Activated T-cell treated with anti-CD3 and anti-CD28 coated beads, Interleukin-2, amount 50 U/mL, for 4 hours (primary cell): Measurements from ENCODE around the gene METTL22. TPM values are rescaled to one million over a fixed set of nuclear protein-coding genes. Genes with fewer than 3 reads are reported as not detected.
A peak's percentile ranks its signal among the peaks of the same experiment; 100 is the strongest.

Source experiments
- ATAC-seq, 2 donors: fragments of 200-7000 bp; cut with Tn5 transposase; one replicate each; pipeline ENCODE4 v1.10.0; 2021
- DNase-seq: peaks from one replicate; pipeline ENCODE4 v3.0.0-alpha.2; 2020
- H3K27me3 Mint-ChIP-seq: one replicate; pipeline ENCODE4 v1.8.0; 2021; ENCODE audit warnings: low read depth, mixed read lengths
- H3K36me3 Mint-ChIP-seq: one replicate; pipeline ENCODE4 v1.8.0; 2022; ENCODE audit warnings: mixed read lengths; ENCODE audit not compliant: insufficient read depth
- H3K4me1 Mint-ChIP-seq: one replicate; pipeline ENCODE4 v1.8.0; 2021; ENCODE audit warnings: low read depth, mixed read lengths
- H3K4me3 Mint-ChIP-seq: one replicate; pipeline ENCODE4 v1.8.0; 2021; ENCODE audit warnings: mild to moderate bottlenecking, moderate library complexity, mixed read lengths
- H3K9me3 Mint-ChIP-seq: one replicate; pipeline ENCODE4 v1.8.0; 2021; ENCODE audit warnings: mixed read lengths
- total RNA-seq, 3 donors: library from RNA; stranded (reverse); gene quantifications; one replicate each; pipeline ENCODE4 v1.2.1, GENCODE V29; 2021

Gene METTL22
- total RNA-seq, 3 donors from 2014 or later = 18.7 to 20.0 (median 19.1) TPM

DNA sequence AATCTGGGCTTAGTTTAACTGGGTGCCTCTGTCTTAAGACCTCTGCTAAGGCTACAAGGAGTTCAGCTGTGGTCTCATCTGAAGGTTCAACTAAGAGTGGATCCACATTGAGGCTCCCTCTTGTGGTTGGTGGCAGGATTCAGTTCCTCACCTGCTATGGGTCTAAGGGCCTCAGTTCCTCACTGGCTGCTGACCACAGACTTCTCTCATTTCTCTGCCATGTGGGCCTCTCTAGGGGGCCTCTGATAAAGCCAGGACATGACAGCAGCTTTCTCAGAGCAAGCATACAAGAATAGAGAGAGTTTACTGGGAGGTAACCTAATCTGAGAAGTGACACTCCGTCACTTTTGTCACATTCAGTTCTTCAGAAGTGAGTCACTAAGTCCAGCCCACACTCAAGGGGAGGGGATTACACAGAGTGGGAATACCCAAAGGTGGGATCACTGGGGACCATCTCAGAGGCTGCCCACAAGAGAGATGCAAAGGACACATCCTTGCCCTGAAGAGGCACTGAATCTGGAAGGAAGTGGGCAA is 33.8 kb downstream of the METTL22 start:
- peak; percentile 79 to 82 for ATAC-seq
- Mint-ChIP-seq H3K9me3 (no peaks in the 10 kb centered on the region), H3K4me3 (no peak overlapping the region), H3K36me3 (no peaks in the 10 kb centered on the region), H3K4me1 (peaks cover 6% of the 10 kb centered on the region), H3K27me3 (no peaks in the 10 kb centered on the region)
- no peak for DNase-seq

- DNase-seq = no peak
- no peak for ATAC-seq
- peaks cover 6% of the 10 kb centered on the region for H3K4me1 Mint-ChIP-seq
- no peaks in the 10 kb centered on the region for H3K9me3 Mint-ChIP-seq
- no peaks in the 10 kb centered on the region for H3K36me3 Mint-ChIP-seq
- no peaks in the 10 kb centered on the region for H3K27me3 Mint-ChIP-seq
- no peak overlapping the region for H3K4me3 Mint-ChIP-seq
Measured at GRCh38 chr16:8656376-8656775, 34.9 kb downstream of the METTL22 start.

DNA sequence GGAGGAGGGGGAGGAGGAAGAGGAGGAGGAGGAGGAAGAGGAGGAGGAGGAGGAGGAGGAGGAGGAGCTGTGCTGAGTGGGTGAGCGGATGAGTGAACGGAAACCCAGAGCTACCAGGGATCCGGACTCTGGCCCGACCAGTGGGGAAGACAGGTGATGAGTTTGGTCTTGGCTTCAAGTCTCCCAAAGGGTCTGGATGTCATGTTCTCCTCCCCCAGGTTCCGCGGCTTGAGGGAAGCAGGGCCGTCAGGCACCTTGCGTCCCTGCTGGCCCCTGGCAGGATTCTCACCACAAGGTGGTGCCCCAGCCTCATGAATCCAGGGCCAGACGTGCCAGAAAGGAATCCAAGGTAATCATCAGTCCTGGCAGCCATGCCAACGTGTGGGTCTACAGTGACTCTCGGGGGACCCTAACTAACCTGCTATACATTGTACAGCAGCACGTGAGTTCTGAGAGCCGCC is 39.4 kb downstream of the METTL22 start:
- H3K4me3 Mint-ChIP-seq = no peak overlapping the region
- ATAC-seq (peak; percentile 48 to 62), DNase-seq (peak; percentile 36)
- peaks cover 4% of the 10 kb centered on the region for H3K36me3 Mint-ChIP-seq
- H3K4me1 Mint-ChIP-seq = no peaks in the 10 kb centered on the region
- no peaks in the 10 kb centered on the region for H3K27me3 Mint-ChIP-seq
- no peaks in the 10 kb centered on the region for H3K9me3 Mint-ChIP-seq

DNA sequence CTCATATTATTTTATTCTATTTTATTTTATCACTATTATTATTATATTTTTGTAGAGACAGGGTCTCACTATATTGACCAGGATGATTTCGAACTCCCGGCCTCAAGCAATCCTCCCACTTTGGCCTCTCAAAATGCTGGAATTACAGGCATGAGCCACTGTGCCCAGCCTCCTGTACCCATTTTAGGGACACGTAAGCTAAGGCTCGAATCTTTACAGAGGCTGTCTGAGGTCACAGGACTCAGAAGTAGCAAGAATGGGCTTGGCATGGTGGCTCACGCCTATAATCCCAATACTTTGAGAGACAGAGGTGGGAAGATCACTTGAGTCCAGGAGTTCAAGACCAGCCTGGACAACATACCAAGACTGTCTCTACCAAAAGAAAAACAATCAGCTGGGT is 40.2 kb downstream of the METTL22 start:
- ATAC-seq = no peak
- H3K27me3 Mint-ChIP-seq = no peaks in the 10 kb centered on the region
- peaks cover 4% of the 10 kb centered on the region for H3K36me3 Mint-ChIP-seq
- H3K4me1 Mint-ChIP-seq = no peaks in the 10 kb centered on the region
- DNase-seq = no peak
- no peaks in the 10 kb centered on the region for H3K9me3 Mint-ChIP-seq
- no peak overlapping the region for H3K4me3 Mint-ChIP-seq

- Mint-ChIP-seq H3K9me3 (no peaks in the 10 kb centered on the region), H3K4me3 (no peak overlapping the region), H3K36me3 (peaks cover 10% of the 10 kb centered on the region), H3K27me3 (no peaks in the 10 kb centered on the region), H3K4me1 (no peaks in the 10 kb centered on the region)
- DNase-seq (no peak), ATAC-seq (no peak)
Measured at GRCh38 chr16:8663192-8664089, 41.9 kb downstream of the METTL22 start.

DNA sequence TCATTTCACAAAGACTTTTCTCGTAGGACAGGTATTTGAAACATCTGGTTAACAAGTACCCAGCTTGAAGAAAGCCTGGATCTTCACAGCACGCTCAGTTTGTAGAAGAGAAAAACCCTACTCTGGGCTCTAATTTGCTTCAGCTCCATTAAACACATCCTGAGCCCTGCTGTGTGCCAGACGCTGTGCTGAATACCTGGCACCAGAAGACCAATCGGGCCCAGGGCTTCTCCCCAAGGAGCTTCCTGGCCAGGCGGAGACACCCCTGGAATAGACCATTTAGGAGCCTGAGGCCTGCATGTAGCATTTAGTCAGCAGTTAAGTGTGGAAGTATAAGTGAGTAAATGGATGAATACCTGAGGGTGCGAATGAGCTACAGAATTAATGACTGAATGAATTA is 44.0 kb downstream of the METTL22 start:
- peaks cover 10% of the 10 kb centered on the region for H3K36me3 Mint-ChIP-seq
- H3K4me1 Mint-ChIP-seq = no peaks in the 10 kb centered on the region
- no peaks in the 10 kb centered on the region for H3K9me3 Mint-ChIP-seq
- ATAC-seq (no peak), DNase-seq (no peak)
- no peaks in the 10 kb centered on the region for H3K27me3 Mint-ChIP-seq
- no peak overlapping the region for H3K4me3 Mint-ChIP-seq

DNA sequence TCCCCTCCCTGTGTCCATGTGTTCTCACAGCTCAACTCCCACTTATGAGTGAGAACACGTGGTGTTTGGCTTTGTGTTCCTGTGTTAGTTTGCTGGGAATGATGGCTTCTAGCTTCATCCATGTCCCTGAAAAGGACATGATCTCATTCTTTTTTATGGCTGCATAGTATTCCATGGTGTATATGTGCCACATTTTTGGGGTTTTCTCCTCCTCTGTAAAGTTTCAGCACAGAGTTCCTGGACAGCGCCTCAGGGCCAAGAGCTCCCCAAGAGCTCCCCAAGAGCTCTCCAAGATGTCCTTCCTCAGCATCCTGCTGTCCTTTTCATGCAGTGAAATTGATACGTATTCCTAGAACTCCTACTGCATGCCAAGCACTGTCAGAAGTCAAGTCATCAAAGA is 46.0 kb downstream of the METTL22 start:
- no peaks in the 10 kb centered on the region for H3K4me1 Mint-ChIP-seq
- peaks cover 10% of the 10 kb centered on the region for H3K36me3 Mint-ChIP-seq
- DNase-seq (no peak), ATAC-seq (no peak)
- H3K9me3 Mint-ChIP-seq = no peaks in the 10 kb centered on the region
- no peak overlapping the region for H3K4me3 Mint-ChIP-seq
- H3K27me3 Mint-ChIP-seq = no peaks in the 10 kb centered on the region

DNA sequence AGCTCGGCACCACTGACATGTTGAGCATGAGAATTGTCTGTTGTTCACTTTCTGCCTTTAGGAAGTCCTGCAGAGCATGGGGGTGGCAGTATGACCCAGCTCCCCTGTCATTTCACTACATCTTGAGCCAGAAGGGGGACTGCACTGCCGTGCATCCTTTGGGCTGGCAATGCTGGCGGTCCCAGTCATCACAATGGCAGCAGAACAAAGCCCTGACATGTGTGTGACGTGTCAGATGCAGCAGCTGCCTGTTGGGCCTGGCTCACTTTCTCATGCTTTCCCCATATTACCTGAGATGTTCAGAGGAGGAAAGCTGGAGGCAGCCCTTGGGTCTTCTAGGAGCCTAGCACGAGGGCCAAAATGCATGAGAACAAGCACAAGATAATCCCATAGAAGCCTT is 46.6 kb downstream of the METTL22 start:
- no peaks in the 10 kb centered on the region for H3K27me3 Mint-ChIP-seq
- H3K4me3 Mint-ChIP-seq = no peak overlapping the region
- DNase-seq (no peak), ATAC-seq (no peak)
- H3K9me3 Mint-ChIP-seq = no peaks in the 10 kb centered on the region
- H3K36me3 Mint-ChIP-seq = peaks cover 10% of the 10 kb centered on the region
- H3K4me1 Mint-ChIP-seq = no peaks in the 10 kb centered on the region

DNA sequence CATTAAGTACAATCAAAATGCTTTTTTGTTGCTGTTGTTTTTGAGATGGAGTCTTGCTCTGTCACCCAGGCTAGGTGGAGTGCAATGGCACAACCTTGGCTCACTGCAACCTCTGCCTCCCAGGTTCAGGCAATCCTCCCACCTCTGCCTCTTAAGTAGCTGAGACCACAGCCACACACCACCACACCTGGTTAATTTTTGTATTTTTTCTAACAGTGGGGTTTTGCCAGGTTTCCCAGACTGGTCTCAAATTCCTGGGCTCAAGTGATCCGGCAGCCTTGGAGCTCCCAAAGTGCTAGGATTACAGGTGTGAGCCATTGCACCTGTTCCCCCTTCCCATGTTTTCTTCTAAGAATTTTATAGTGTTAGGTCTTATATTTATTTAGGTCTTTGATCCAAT is 48.0 kb downstream of the METTL22 start:
- DNase-seq (no peak), ATAC-seq (no peak)
- no peak overlapping the region for H3K4me3 Mint-ChIP-seq
- no peaks in the 10 kb centered on the region for H3K9me3 Mint-ChIP-seq
- peaks cover 10% of the 10 kb centered on the region for H3K36me3 Mint-ChIP-seq
- no peaks in the 10 kb centered on the region for H3K27me3 Mint-ChIP-seq
- H3K4me1 Mint-ChIP-seq = peaks cover 4% of the 10 kb centered on the region

GRCh38 chr16:8670014-8670560 is 48.6 kb downstream of the METTL22 start:
- peaks cover 10% of the 10 kb centered on the region for H3K36me3 Mint-ChIP-seq
- no peak for DNase-seq

GRCh38 chr16:8673611-8674412 is 52.3 kb downstream of the METTL22 start:
- Mint-ChIP-seq H3K27me3 (no peaks in the 10 kb centered on the region), H3K4me1 (peaks cover 17% of the 10 kb centered on the region), H3K9me3 (no peaks in the 10 kb centered on the region), H3K4me3 (peak overlapping the region; percentile 78), H3K36me3 (no peaks in the 10 kb centered on the region)
- no peak for DNase-seq
- ATAC-seq = no peak

More at GRCh38 chr16:8670014-8670560, 48.6 kb downstream of the METTL22 start:
- H3K4me3 Mint-ChIP-seq = no peak overlapping the region
- no peak for ATAC-seq
- peaks cover 7% of the 10 kb centered on the region for H3K4me1 Mint-ChIP-seq
- no peaks in the 10 kb centered on the region for H3K9me3 Mint-ChIP-seq
- H3K27me3 Mint-ChIP-seq = no peaks in the 10 kb centered on the region

- H3K9me3 Mint-ChIP-seq = peaks cover 2% of the 10 kb centered on the region
- ATAC-seq = peak; percentile 96 to 98
- DNase-seq = peak; percentile 77
- H3K4me1 Mint-ChIP-seq = peaks cover 17% of the 10 kb centered on the region
- peak within 1 kb of the TSS; percentile 93 for H3K4me3 Mint-ChIP-seq
- H3K36me3 Mint-ChIP-seq = peaks cover 1% of the 10 kb centered on the region
- no peaks in the 10 kb centered on the region for H3K27me3 Mint-ChIP-seq
Measured at GRCh38 chr16:8674413-8675022, 53.0 kb downstream of the METTL22 start, which contains the start of gene ABAT. ABAT (plus strand) TSS chr16:8674617; CDS start chr16:8735740, 61,123 bp downstream.

DNA sequence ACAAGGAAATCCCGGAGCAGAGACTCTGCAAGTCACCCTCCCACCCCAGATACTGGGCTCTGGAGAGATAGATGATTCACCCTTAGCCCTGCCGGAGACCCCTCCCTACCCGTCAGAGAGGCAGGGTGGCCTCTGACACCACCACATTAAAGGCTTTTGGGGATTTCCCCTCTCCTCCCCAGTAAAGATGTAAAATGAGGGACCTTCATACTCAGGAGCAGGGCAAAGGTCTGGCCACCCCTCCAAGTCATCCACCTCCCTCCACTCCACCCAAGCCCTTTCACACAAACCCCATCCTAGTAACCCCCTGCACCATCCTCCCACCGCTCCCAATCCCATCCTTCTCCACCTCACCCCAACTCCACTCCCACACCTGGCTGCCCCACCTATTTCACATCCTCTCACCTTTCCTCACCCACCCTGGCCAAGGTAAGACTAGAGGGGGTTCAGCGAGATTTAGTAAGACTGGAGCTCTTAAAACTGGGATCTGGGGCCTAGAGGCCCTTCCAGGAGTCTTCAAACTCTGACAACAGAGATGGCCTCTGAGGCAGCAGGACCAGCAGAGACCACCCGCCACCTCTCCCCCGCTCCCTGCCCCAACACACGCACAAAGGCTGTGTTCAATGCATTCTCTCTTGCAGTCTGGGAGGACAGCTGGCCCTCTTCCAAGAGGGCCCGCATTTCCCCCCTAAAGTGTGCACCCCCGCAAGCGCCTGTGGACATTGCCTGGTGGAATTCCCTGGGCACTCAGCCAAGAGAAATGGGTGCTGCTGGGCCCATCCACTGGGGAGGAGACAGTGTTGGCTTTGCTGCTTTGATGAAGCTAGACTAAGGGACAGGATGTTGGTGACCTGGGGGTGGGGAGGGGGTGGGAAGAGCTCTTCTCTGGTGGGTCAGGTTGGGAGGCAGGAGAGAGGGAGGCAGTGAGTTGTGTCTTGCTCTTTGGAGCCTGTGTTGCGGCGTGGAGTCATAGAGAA is 54.0 kb downstream of the METTL22 start:
- H3K4me3 Mint-ChIP-seq = peak overlapping the region; percentile 93
- no peaks in the 10 kb centered on the region for H3K27me3 Mint-ChIP-seq
- DNase-seq (peak; percentile 57), ATAC-seq (peak; percentile 72 to 76)
- peaks cover 21% of the 10 kb centered on the region for H3K4me1 Mint-ChIP-seq
- H3K9me3 Mint-ChIP-seq = peaks cover 8% of the 10 kb centered on the region
- peaks cover 8% of the 10 kb centered on the region for H3K36me3 Mint-ChIP-seq
